ENCODE data around the gene CYP3A5. TPM values are rescaled to one million over a fixed set of nuclear protein-coding genes. Genes with fewer than 3 reads are reported as not detected.

CYP3A5 gene
- total and polyA plus RNA-seq, 2 of the 13 experiments (the other 11 are each of a cell fraction or from before 2014, with no cell fraction given): 5.7 to 9.3 TPM

DNA sequence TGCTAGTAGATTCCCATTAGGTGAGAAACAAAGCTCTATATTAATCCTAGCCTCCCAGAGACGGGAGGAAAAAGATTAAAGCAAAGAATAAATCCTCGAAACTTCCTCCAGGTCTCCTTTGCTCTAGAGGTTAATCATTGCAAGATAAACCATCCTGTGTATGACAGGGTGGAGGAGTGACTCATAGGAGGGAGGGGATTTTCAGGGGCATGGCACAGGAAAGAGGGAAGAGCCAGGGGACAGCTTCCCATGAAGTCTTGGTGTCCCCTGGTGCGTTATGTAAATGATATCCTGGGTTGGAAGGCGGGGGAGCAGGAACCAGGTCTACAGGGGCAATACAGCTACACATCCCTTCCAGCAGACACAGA, 780 bp downstream of the CYP3A5 start (continued):
- peak; percentile 18; the same call in 1 of the 2 replicates for TF ChIP-seq ZNF652 (CRISPR knock-in tag; IDR thresholded peaks at IDR 0.05; ENCODE audit: borderline replicate concordance, low read depth)
- TF ChIP-seq ZNF331 (CRISPR knock-in tag; IDR thresholded peaks at IDR 0.05): 0 out of 2 replicates have a peak, but pooled peaks have one; percentile 38
- no peak for TF ChIP-seq ARNT2 (CRISPR knock-in tag; IDR thresholded peaks at IDR 0.05; ENCODE audit: low read depth)
- TF ChIP-seq ZC3H4 (CRISPR knock-in tag; IDR thresholded peaks at IDR 0.05; ENCODE audit: borderline replicate concordance): no peak
- TF ChIP-seq MED1 (CRISPR knock-in tag; IDR thresholded peaks at IDR 0.05): peak; percentile 47
- TF ChIP-seq, protein P1, sequence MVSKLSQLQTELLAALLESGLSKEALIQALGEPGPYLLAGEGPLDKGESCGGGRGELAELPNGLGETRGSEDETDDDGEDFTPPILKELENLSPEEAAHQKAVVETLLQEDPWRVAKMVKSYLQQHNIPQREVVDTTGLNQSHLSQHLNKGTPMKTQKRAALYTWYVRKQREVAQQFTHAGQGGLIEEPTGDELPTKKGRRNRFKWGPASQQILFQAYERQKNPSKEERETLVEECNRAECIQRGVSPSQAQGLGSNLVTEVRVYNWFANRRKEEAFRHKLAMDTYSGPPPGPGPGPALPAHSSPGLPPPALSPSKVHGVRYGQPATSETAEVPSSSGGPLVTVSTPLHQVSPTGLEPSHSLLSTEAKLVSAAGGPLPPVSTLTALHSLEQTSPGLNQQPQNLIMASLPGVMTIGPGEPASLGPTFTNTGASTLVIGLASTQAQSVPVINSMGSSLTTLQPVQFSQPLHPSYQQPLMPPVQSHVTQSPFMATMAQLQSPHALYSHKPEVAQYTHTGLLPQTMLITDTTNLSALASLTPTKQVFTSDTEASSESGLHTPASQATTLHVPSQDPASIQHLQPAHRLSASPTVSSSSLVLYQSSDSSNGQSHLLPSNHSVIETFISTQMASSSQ (IDR thresholded peaks at IDR 0.05; ENCODE audit: low read depth): no peak; the same call in 1 of the 2 replicates
- TF ChIP-seq, protein P1 (CRISPR knock-in tag; IDR thresholded peaks at IDR 0.05; ENCODE audit: borderline replicate concordance): peak; percentile 72; the same call in 1 of the 2 replicates
- TF ChIP-seq, protein P2, sequence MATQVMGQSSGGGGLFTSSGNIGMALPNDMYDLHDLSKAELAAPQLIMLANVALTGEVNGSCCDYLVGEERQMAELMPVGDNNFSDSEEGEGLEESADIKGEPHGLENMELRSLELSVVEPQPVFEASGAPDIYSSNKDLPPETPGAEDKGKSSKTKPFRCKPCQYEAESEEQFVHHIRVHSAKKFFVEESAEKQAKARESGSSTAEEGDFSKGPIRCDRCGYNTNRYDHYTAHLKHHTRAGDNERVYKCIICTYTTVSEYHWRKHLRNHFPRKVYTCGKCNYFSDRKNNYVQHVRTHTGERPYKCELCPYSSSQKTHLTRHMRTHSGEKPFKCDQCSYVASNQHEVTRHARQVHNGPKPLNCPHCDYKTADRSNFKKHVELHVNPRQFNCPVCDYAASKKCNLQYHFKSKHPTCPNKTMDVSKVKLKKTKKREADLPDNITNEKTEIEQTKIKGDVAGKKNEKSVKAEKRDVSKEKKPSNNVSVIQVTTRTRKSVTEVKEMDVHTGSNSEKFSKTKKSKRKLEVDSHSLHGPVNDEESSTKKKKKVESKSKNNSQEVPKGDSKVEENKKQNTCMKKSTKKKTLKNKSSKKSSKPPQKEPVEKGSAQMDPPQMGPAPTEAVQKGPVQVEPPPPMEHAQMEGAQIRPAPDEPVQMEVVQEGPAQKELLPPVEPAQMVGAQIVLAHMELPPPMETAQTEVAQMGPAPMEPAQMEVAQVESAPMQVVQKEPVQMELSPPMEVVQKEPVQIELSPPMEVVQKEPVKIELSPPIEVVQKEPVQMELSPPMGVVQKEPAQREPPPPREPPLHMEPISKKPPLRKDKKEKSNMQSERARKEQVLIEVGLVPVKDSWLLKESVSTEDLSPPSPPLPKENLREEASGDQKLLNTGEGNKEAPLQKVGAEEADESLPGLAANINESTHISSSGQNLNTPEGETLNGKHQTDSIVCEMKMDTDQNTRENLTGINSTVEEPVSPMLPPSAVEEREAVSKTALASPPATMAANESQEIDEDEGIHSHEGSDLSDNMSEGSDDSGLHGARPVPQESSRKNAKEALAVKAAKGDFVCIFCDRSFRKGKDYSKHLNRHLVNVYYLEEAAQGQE (IDR thresholded peaks at IDR 0.05; ENCODE audit: borderline replicate concordance in 1 of 2, low read depth in 1 of 2, low read length in 2 of 2): no peak
- no peak for TF ChIP-seq PHF5A (CRISPR knock-in tag; IDR thresholded peaks at IDR 0.05; ENCODE audit: low read depth, unreplicated experiment)
- TF ChIP-seq ELF3 (CRISPR knock-in tag; IDR thresholded peaks at IDR 0.05): peak; percentile 73
- no peak for TF ChIP-seq ZBTB7A (CRISPR knock-in tag; IDR thresholded peaks at IDR 0.05)
- TF ChIP-seq NPAS2 (CRISPR knock-in tag; IDR thresholded peaks at IDR 0.05; ENCODE audit: borderline replicate concordance): no peak
- TF ChIP-seq ZNF30 (CRISPR knock-in tag; IDR thresholded peaks at IDR 0.05): no peak
- TF ChIP-seq ZNF282 (IDR thresholded peaks at IDR 0.05; ENCODE audit: partially characterized antibody): no peak
- TF ChIP-seq, protein P3, sequence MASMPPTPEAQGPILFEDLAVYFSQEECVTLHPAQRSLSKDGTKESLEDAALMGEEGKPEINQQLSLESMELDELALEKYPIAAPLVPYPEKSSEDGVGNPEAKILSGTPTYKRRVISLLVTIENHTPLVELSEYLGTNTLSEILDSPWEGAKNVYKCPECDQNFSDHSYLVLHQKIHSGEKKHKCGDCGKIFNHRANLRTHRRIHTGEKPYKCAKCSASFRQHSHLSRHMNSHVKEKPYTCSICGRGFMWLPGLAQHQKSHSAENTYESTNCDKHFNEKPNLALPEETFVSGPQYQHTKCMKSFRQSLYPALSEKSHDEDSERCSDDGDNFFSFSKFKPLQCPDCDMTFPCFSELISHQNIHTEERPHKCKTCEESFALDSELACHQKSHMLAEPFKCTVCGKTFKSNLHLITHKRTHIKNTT (CRISPR knock-in tag; IDR thresholded peaks at IDR 0.05): no peak
- no peak for TF ChIP-seq ZNF383 (CRISPR knock-in tag; IDR thresholded peaks at IDR 0.05; ENCODE audit: borderline replicate concordance)
- peak; percentile 54; the same call in 1 of the 2 replicates for TF ChIP-seq GATAD2A (CRISPR knock-in tag; IDR thresholded peaks at IDR 0.05)
- TF ChIP-seq ATAD3A (CRISPR knock-in tag; IDR thresholded peaks at IDR 0.05): no peak
- TF ChIP-seq BRD4 (CRISPR knock-in tag; IDR thresholded peaks at IDR 0.05): no peak
- no peak for TF ChIP-seq ISL2 (CRISPR knock-in tag; IDR thresholded peaks at IDR 0.05)
- peak; percentile 31; the same call in 1 of the 2 replicates for TF ChIP-seq CBX5 (CRISPR knock-in tag; IDR thresholded peaks at IDR 0.05; ENCODE audit: borderline replicate concordance)

All from HepG2 (cell line).